UCSD-AML1 (cell line): Measurements from ENCODE around the gene WDFY2.
A peak's percentile ranks its signal among the peaks of the same experiment; 100 is the strongest.

Experiments
- DNase-seq: peaks from one replicate; lab custom pipeline; 2025; ENCODE audit not compliant: unreplicated experiment; lab: John Stamatoyannopoulos, UW

Gene WDFY2

DNA sequence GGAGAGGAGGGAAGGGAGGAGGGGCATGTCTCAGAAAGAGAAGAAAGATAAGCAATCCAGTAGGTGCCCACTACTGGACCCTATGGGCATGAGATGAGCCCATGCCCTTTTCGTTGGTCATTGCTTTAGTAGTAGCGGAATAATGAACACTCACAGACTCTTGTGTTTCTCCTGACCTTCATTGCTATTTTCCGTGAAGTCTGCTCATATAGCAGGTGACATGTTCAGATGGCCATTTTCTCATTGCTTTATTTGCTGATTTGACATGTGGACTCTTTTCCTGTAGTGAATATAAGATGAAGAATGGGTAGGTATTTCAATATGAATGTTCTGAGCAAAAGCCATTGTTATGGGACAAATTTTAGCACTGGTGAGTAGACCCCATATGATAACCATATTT, 16.4 kb downstream of the WDFY2 start:
- no peak for DNase-seq

DNA sequence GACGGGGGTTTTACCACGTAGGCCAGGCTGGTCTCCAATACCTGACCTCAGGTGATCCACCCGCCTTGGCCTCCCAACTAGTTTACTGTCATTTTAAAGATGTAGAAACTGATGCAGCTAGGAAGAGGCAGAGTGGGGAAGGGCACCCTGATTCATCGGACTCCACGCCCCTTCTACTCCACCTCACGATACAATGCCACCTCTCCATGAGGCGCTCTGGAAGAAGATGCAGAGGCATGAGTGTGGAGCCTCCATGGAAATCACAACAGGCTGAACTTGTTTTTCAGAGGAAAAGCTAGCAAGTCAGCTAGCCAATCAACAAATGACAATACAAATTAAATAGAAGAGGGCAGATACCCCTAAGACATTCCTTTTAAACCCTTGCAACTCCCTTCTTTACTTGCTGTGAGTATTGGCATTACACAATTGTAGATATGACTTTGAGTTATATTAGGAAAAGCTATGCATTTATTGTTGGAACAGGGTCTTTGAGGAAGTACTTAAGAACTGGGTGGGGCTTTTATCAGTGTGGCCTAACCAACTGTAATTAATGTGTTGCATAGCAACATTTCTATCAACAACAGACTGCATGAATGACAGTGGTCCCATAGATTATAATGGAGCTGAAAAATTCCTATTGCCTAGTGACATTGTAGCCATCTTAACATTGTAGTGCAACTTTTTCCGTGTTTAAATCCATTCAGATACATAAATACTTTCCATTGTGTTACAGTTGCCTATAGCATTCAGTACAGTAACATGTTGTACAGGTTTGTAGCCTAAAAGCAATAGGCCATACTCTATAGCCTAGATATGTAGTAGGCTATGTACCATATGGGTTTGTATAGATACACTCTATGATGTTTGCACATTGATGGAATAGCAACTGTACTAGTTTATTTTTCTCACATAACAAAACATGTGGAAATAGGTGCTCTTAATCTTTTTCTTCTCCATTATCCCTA, 17.6 kb downstream of the WDFY2 start:
- no peak for DNase-seq

DNA sequence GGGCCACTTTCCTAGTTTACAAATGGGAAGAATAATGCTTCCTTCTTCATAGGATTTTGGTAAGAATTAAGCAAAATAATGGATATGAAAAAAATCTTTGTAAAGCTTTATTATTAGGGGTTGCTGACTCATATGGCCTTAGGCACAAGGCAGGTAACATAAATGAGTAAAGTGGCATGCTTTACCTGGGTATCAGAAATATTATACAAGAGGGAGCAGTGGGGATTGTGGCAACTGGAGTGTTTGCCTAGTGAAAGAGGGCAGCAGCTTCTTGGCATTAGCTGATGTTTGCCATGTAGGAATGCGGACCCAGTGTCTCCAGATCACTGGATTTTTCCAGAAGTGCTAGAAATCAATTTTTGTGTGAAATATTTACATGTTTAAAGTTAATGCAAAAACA, 19.5 kb downstream of the WDFY2 start:
- DNase-seq, result no peak

DNA sequence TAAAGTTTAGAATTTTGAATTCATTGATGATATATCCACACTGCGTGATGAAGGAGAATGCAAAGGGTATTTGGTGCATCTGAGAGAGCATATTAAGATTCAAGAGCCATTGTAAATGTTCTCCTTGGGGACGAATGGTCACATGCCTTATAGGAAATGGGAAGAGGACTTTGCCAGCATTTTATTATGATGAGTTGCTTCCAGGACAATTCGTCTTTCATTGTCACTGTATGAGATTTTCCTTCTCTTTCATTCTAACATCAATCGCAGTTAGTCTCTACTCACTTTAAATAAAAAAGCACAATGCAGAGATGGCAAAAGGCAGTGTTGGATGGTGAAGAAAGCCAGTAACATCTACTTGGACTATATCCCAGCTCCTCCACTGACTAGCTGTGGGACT, 21.4 kb downstream of the WDFY2 start:
- DNase-seq, result no peak

DNA sequence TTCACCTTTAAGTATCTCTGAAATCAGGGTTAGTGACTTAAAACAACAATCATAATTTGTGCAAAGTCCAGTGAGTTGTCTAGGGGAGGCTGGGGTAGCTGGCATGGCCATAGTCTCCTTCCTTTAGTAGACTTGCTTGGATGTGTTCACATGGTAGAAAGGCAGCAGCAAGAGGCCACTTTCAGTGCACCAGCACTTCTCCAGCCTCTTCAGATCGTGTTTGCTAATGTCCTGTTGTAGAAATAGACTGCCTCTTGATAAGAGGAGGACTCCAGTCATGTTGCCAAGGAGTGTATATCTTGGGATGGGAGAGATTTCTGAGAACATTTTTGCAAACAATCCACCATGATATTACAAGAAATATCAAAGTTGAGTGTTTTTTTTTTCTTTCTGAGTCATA, 22.9 kb downstream of the WDFY2 start:
- no peak for DNase-seq

DNA sequence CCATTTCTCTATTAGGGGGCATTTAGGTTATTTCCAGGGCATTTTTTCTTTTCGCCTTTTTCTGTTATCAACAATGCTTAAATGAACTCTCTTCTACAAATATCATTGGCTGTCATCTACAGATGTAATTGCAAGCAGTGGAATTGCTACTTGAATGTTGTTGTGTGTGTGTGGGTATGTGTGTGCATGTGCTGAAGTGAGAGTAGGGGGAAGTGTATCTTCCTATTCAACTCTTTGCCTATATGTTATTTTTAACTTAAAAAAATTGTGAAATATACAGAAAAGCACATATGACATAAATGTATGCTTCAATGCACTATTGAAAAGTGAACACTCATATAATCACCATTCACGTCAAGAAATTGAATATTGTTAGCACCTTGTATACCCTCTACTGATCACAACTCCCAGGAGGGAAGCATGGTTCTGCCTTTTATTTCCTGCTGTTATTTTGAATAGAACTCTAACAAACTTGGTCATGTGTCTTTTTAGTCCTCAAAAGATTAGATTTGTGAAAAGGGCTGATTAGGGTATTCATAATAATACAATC, 24.7 kb downstream of the WDFY2 start:
- no peak for DNase-seq

DNA sequence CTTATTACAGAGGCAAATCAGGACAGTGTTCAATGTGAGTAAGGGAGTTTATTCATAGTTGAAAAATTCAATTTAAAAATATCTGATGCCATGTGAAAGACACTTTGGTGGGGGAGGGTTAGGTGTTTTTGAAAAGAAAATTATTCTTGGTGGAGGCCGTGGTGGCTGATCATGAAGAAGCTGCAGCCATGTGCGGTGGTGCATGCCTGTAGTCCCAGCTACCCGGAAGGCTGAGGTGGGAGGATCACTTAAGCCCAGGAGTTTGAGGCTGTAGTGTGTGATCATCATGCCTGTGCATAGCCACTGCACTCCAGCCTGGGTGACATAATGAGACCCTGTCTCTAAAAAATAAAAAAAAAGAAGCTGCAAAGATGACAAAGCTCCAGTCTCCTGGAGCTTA, 28.6 kb downstream of the WDFY2 start:
- no peak for DNase-seq

DNA sequence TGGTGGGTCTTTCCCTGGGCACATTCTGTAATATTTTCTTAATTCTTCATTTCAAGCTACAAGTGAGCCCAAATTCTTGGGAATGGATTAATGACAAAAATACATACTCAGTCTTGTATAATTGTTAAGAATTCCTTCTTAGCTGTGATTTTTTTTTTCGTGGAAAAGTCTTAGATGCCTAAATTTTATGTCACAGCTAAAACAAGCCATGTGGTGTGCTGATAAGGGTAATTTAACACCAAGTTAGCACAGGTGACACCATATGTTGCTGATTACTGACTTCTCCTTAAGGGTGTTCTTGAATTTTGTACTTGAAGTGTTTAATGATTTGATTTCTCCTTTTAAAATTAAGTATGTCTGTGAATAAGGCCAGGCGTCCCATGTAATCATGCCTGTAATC, 29.3 kb downstream of the WDFY2 start:
- DNase-seq, result no peak

DNA sequence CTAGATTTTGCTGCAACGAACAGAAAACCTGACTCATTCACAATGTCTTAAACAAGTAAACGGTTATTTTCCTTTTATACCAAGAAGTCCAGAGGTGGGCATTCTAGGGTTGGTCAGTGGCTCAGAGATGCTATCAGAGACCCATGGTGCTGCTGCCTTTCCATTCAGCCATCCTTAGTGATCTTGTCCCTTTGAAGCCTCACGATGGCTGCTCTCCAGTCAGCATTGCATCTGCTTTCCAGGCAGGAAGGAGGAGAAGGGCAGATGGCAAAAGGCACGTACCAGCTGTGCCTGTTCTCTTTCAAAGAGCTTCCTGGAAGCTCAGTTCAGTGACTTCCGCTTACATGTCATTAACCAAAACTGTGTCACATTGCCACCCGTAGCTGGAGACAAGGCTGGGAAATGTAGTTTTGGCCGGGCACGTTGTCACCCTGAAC, 30.1 kb downstream of the WDFY2 start:
- DNase-seq, result peak; percentile 41

DNA sequence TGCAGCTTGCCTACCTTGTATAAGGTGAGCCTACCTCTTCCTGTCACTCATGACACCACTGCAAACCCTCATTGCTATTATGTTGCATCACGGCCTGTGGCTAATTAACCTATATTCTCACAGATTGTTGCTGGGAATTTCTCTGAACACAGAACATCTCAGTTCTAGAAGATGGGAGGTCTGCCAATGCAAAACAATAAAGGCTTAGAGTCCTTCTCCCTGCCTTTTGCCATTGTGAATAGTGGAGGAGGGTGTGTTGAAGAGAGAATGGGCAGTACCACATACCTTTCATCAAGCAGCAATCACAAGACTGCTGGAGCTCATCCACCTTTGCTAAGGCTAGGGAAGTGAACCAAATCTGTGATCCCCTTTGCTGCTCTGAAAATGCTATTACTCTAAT, 34.4 kb downstream of the WDFY2 start:
- DNase-seq, result no peak

DNA sequence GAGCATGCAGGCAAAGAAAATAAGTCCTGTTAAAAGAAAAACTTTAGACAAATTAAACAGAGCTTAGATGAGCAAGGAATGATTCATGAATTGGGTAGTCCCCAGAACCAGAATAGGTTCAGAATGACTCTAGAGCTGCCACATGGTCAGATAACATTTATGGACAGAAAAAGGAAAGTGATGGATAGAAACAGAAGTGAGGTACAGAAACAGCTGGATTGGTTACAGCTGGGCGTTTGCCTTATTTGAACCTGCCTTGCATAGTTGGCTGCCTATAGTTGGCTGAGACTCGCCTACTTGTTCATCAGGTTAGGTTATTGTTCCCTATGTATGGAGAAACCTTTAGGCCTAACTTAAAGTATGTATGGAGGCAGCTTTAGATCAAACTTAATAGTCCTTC, 35.4 kb downstream of the WDFY2 start:
- no peak for DNase-seq

DNA sequence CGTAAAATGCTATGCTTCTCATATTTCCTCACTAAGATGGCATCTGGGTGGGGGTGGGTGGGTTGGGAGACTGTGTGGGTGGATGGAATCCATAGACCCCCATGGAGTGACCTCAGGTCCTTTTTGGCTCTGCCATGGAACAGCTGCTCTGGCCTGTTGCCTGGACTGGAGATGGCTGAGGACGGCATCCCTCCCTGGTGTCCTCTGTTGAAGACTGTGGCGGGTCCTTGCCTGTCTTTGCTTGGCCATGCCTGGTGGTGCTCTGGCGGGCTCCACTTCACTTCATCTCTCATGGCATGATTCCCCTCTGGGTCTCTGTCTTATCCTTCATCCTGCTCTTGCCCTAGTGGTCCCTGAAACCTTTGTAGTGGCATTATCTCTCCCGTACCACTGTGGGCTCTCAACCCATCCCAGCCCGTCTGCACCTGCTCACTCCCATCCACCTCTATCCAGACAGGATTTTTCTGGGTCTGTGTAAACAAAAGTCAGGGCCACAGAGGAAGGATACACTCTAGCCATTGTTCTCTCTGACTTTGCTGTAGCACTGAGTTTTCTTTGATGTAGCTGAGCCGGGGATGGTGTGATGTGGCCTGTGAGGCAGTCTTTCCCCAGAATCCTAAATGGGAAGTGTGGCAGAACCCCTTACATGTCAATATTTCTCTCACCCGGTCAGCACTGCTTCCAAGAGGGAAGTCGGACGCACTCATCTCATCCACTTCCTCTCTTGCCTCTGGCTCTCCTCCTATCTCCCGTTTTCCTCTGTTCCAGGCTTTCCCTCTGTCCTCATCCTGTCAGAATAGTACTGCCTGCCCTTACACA, 36.1 kb downstream of the WDFY2 start:
- DNase-seq, result no peak

DNA sequence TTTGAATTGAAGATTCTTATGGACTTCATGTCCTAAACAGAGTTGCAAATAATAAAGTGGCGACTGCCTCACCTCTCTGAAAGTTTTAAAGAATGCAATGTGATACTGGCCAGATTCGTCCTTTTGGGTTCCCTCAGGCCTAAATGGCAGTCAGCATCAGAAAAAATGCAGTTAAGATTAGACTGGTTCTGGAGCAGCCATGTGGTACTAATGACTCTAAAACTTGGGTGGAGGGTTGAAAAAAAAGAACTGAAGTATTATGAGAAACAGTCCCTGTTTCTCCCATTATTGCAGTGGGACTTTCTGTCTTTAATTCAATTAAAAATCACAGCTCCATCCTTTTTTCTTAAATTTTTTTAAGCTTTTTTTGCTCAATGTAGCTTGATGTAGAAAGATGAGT, 37.3 kb downstream of the WDFY2 start:
- DNase-seq, result no peak

DNA sequence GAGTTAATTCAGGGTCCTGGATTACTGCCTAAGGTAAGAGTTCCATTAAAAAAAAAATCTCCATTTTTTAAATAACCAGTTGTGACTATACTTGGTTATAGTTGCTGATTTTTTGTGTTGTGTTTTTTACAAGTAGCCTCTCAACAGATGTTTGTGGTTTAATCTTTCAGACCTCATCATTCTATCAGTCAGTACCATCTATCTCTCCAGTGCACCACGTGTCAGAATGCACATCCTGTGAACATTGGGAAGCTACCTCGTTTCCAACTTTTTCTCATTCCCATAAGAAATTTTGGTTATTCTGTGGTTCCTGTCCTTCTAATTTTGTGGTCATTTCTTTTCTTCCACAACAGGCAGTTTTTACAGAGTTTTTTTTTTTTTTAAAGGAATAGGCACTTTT, 39.2 kb downstream of the WDFY2 start:
- DNase-seq, result no peak

DNA sequence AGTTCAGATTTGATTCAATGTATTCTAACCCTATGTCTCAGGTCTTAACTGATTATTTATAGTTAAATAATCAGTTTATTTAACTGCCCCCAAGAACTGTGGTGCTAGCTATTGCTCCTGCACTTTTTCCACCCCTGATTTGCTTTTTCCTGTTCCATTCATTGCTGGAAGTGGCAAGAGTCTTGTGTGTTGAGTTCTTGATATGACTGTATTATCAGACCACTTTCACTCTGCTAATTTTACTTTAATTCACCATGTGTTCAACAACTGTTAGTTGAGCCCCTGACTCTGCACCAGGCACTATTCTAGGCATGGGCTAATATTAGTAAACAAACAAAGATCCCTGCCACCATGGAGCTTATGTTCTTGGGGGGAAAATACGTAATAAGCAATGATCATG, 39.9 kb downstream of the WDFY2 start:
- no peak for DNase-seq

DNA sequence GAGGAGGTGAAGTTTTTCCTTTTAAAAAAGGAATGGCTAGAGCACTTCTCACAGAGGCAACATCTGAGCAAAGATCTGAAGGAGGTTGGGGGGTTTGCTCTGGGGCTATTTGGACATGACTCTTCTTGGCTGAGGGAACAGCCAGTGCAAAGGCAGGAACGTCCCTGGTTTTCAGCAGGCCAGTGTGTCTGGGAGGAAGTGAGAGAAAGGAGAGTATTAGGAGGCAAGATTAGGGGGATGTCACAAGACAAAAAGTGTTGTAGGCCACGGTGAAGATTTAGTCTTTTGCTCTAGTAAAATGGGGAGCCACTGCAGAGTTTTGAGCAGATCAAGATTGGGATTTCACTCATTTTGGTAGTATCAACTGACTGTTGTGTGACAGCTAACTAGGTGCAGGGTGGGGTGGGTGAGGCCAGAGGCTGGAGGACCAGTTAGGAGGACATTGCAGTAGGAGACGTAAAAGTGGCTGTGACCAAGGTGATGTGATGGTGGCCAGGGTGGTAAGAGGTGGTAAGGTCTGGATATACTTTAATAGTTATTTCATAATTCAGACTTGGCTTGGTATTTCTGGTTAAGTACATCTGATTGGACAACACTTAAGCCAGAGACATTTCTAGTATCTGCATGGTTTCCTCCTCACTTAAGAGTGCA, 40.6 kb downstream of the WDFY2 start:
- no peak for DNase-seq

DNA sequence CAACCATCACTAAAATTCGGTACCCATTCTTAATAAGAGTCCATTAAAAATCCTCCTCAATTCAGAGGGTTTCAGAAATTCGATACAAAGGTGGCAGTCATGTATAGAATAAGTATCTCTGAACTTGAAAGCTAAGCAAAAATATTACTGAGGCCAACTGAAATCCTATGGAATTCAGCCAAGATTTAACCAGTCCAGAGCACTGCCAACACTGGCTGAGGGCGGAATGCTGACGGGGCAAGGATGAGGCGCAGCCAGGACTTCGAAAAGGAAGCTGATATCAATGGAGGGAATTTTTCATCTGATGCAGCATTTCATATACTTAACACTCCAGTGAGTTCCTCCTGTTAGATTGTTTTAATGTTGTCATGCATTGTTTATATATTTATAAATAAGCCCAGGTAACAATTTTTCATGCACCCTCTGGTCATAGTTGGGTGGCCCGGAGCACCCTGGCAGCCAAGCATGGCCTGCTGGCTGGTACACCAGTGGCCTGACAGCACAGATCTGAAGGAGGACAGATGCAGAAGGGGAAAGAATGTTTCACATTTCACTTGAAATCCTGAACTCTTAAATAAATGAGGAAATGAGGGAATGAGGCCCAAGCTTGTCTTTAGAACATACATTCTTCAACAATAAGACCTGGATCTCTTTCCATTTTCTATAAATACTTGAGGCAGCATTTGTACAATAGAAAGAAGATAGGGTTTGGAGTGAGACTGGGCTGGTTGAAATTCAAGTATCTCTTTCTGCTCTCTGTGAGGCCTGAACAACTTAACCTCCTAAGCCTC, 41.5 kb downstream of the WDFY2 start:
- no peak for DNase-seq

DNA sequence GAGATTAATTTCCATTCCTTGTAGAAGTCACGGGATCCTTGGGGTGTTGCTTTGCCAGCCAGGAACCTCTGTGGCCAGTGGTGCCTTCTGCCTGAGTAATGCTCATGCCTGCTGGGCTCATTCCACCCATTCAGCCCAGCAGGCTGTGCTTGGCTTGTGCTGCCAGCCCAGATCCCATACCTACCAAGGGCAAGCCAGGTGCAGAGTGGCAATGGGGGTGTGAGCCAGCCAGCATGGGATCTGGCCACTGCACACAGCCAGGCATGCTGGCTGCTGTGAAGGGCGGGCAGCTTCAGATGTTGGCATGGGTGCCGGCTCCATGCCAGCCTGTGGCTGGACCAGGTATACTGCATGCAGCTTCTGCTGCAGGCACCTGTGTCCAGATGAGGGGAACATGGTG, 42.5 kb downstream of the WDFY2 start:
- no peak for DNase-seq

DNA sequence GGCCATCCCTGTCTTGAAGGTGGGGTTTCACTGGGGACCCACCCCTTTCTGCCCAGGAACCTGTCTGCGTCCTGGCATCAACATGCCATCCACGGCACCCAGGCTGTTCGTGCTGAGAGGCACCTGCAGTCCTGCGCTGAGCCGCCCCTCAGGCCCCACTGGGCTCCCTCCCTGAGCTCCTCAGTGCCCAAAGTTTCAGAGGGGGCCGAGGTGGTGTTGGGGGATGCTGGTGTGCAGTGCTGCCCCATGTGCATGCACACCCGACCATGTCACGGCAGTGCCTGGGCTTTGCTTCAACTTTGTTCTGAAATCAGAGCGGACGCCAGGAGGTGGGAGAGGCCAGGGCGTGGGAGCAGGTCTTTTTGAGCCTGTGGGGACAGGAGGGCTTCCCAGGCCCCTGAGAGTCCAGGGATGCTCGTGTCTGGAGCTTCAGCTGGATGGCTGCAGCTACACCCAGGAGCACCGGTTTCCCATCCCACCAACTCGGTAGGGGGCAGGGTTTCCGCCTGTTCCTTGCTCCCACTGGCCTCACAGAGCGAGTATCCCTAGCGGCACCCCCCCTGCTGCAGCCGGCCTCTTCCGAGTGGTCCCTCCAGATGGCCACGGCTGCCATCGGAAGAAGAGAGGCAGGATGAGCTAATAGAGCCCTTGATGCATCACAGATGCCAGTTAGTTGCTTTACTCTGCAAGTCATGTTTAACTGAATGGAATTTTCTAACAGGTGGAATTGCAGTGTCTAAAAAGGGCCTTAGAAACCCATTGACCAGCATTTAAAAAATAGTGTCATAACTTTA, 44.0 kb downstream of the WDFY2 start:
- DNase-seq, result no peak
